NCI-H526 treated with DMSO at 0.1 percent for 48 hours (cell line): ENCODE results near the gene CDC42EP2.

Source experiments
- DNase-seq: peaks from one replicate; lab custom pipeline; 2025; lab: John Stamatoyannopoulos, UW

The CDC42EP2 gene

GRCh38 chr11:65356394-65356972, 41.8 kb downstream of the CDC42EP2 start:
- DNase-seq, result no peak

- DNase-seq, result no peak
These were observed 43.2 kb downstream of the CDC42EP2 start for GRCh38 chr11:65357856-65358356.

DNA sequence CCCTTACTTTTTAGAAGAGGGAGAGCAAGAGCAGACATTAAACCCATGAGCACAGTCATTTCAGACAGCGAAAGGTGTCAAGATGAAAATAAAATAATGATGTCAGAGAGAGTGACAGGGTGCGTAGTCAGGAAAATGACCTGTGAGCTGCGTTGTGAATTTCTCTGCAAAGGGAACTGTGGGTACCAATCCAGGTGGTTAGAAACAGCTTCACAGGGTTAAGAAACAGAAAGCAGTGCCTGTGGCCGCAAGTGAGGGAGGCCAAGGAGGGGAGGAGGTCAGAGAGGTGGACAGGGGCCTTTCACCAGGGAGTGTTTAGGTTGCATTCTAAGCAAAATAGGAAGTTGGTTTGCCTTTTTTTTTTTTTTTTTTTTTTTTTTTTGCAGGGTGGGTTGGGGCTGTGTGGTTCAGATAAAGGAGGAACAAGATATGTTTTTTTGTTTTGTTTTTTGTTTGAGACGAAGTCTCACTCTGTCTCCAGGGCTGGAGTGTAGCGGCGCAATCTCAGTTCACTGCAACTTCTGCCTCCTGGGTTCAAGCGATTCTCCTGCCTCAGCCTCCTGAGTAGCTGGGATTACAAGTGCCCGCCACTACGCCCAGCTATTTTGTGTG, 47.8 kb downstream of the CDC42EP2 start:
- no peak for DNase-seq

DNA sequence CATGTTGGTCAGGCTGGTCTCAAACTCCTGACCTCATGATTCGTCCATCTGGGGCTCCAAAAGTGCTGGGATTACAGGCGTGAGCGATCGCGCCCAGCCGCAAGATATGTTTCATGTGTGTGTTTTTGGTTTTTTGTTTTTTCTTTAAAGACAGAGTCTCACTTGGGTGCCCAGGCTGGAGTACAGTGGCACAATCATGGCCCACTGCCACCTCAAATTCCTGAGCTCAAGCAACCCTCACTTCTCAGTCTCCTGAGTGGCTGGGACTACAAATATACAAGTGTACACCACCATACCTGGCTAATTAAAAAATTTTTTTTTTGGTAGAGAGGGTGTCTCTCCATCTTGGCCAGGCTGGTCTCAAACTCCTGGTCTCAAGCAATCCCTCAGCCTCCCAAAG, 48.3 kb downstream of the CDC42EP2 start:
- DNase-seq, result no peak

DNA sequence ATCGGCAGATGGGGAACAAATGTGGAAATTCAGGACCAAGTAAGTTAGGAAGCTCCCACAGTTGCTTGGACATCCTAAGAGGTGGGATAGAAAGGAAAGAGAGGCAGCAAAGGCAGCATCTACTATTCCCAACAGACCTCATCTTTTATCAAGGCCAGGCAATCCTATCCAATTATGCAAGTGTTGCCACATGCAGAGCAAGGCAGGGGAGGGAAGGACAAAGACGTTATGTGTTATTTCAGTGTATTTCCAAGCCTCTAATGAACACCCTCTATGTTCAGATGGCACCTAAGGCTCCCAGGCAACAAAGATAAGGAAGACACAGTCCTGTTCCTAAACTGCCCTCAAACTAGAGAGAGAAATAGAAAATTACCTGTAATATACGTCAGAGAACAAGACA, 49.1 kb downstream of the CDC42EP2 start:
- no peak for DNase-seq

- peak; percentile 83 for DNase-seq
These were observed 51.7 kb downstream of the CDC42EP2 start for GRCh38 chr11:65366340-65366773.

DNA sequence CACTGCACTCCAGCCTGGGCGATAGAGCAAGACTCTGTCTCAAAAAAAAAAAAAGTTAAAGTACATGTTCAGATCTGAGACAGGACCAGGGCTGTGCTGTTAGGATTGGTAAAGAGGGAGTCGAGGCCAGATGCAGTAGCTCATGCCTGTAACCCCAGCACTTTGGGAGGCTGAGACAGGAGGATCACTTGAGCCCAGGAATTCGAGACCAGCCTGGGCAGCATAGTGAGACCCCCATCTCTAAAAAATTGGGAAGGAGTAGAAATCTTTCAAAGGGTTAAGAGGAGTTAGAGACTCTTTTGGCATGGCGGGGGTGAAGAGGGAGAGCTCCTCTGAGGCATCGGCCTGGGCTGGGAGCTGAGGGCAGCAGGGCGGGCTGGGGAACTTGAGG, 56.0 kb downstream of the CDC42EP2 start:
- no peak for DNase-seq
